ENCODE results near the gene TSPAN33. TPM values are rescaled to one million over a fixed set of nuclear protein-coding genes. Genes with fewer than 3 reads are reported as not detected.

The TSPAN33 gene
- total RNA-seq, 2 experiments from 2014 or later: 14.6 to 44.8 TPM

GRCh38 chr7:129101746-129102145 lies 42.8 kb upstream of the TSPAN33 start:
- H3K4me2 ChIP-seq (ENCODE audit: low read length): no peak overlapping the region
- no peak overlapping the region for H2AFZ ChIP-seq (ENCODE audit: low read length)
- H3K9me3 ChIP-seq (ENCODE audit: low read length): no peaks in the 10 kb centered on the region
- no peaks in the 10 kb centered on the region for H3K9me2 ChIP-seq (ENCODE audit: insufficient read depth, low read length)
- DNase-seq (ENCODE audit: low spot score): no peak
- ChIA-PET CTCF (ENCODE audit: unreplicated experiment) (no interaction called here), POLR2A (interaction anchor here (0.7 to 1.3 kb wide), 2 partner anchors 29 to 375 kb away, joined by 3 read pairs; no protein-coding TSS in a partner anchor)
- H4K20me1 ChIP-seq (ENCODE audit: insufficient read depth, low read length): no peaks in the 10 kb centered on the region
- H3K4me3 ChIP-seq (ENCODE audit: low read depth, low read length, poor library complexity, severe bottlenecking): no peak overlapping the region
- TF ChIP-seq EZH2phosphoT487 (IDR thresholded peaks at IDR 0.05; ENCODE audit: borderline replicate concordance, low read depth, low read length) (no peak), CTCF (conservative IDR thresholded peaks at IDR 0.05; ENCODE audit: low read length) (no peak)
- no TSS peak for BruUV-seq (replicated peaks)
- H3K4me1 ChIP-seq (ENCODE audit: insufficient read depth, low read length, poor library complexity, severe bottlenecking): peaks cover 37% of the 10 kb centered on the region
- H3K36me3 ChIP-seq (ENCODE audit: insufficient read depth, low read length): no peaks in the 10 kb centered on the region
- H3K27ac ChIP-seq (ENCODE audit: low read depth, low read length, poor library complexity, severe bottlenecking): no peak overlapping the region
- H3K79me2 ChIP-seq (ENCODE audit: insufficient read depth, low read depth, low read length): no peaks in the 10 kb centered on the region
- intact Hi-C loops (cut with micrococcal nuclease; ENCODE audit: unreplicated experiment): no loop called here

- no peak overlapping the region for H2AFZ ChIP-seq (ENCODE audit: low read length)
- H3K4me3 ChIP-seq (ENCODE audit: low read depth, low read length, poor library complexity, severe bottlenecking): no peak overlapping the region
- intact Hi-C loops (cut with micrococcal nuclease; ENCODE audit: unreplicated experiment): no loop called here
- no TSS peak for BruUV-seq (replicated peaks)
- H4K20me1 ChIP-seq (ENCODE audit: insufficient read depth, low read length): no peaks in the 10 kb centered on the region
- DNase-seq (ENCODE audit: low spot score): no peak
- H3K27ac ChIP-seq (ENCODE audit: low read depth, low read length, poor library complexity, severe bottlenecking): no peak overlapping the region
- TF ChIP-seq EZH2phosphoT487 (IDR thresholded peaks at IDR 0.05; ENCODE audit: borderline replicate concordance, low read depth, low read length) (no peak), CTCF (conservative IDR thresholded peaks at IDR 0.05; ENCODE audit: low read length) (no peak)
- no peak overlapping the region for H3K4me2 ChIP-seq (ENCODE audit: low read length)
- no peaks in the 10 kb centered on the region for H3K9me3 ChIP-seq (ENCODE audit: low read length)
- no peaks in the 10 kb centered on the region for H3K36me3 ChIP-seq (ENCODE audit: insufficient read depth, low read length)
- POLR2A ChIA-PET: no interaction called here
- peaks cover 20% of the 10 kb centered on the region for H3K4me1 ChIP-seq (ENCODE audit: insufficient read depth, low read length, poor library complexity, severe bottlenecking)
- H3K79me2 ChIP-seq (ENCODE audit: insufficient read depth, low read depth, low read length): no peaks in the 10 kb centered on the region
- no peaks in the 10 kb centered on the region for H3K9me2 ChIP-seq (ENCODE audit: insufficient read depth, low read length)
- CTCF ChIA-PET (ENCODE audit: unreplicated experiment): no interaction called here
These were observed 40.8 kb upstream of the TSPAN33 start for GRCh38 chr7:129103561-129104324.

GRCh38 chr7:129108581-129108980 lies 35.9 kb upstream of the TSPAN33 start:
- H2AFZ ChIP-seq (ENCODE audit: low read length): no peak overlapping the region

More at GRCh38 chr7:129108581-129108980, 35.9 kb upstream of the TSPAN33 start:
- H4K20me1 ChIP-seq (ENCODE audit: insufficient read depth, low read length): no peaks in the 10 kb centered on the region
- H3K4me2 ChIP-seq (ENCODE audit: low read length): no peak overlapping the region
- peaks cover 7% of the 10 kb centered on the region for H3K4me1 ChIP-seq (ENCODE audit: insufficient read depth, low read length, poor library complexity, severe bottlenecking)
- H3K4me3 ChIP-seq (ENCODE audit: low read depth, low read length, poor library complexity, severe bottlenecking): no peak overlapping the region
- no peak for DNase-seq (ENCODE audit: low spot score)
- intact Hi-C loops (cut with micrococcal nuclease; ENCODE audit: unreplicated experiment): no loop called here
- no peaks in the 10 kb centered on the region for H3K79me2 ChIP-seq (ENCODE audit: insufficient read depth, low read depth, low read length)
- H3K9me2 ChIP-seq (ENCODE audit: insufficient read depth, low read length): no peaks in the 10 kb centered on the region
- H3K36me3 ChIP-seq (ENCODE audit: insufficient read depth, low read length): no peaks in the 10 kb centered on the region
- TF ChIP-seq CTCF (conservative IDR thresholded peaks at IDR 0.05; ENCODE audit: low read length) (no peak), EZH2phosphoT487 (IDR thresholded peaks at IDR 0.05; ENCODE audit: borderline replicate concordance, low read depth, low read length) (no peak)
- BruUV-seq (replicated peaks): no TSS peak
- H3K27ac ChIP-seq (ENCODE audit: low read depth, low read length, poor library complexity, severe bottlenecking): no peak overlapping the region
- no peaks in the 10 kb centered on the region for H3K9me3 ChIP-seq (ENCODE audit: low read length)
- ChIA-PET CTCF (ENCODE audit: unreplicated experiment) (no interaction called here), POLR2A (no interaction called here)

All from OCI-LY7 (cell line).